GM12872 (cell line): ENCODE results near the gene DNAJC5.

Source experiments
- TF ChIP-seq, protein P1 (sequence below): IDR thresholded peaks from 3 replicates; pipeline ENCODE4 v1.5.1; 2011; ENCODE audit warnings: low read depth, mild to moderate bottlenecking, low read length, moderate library complexity; ENCODE audit not compliant: insufficient read depth

Gene DNAJC5

DNA sequence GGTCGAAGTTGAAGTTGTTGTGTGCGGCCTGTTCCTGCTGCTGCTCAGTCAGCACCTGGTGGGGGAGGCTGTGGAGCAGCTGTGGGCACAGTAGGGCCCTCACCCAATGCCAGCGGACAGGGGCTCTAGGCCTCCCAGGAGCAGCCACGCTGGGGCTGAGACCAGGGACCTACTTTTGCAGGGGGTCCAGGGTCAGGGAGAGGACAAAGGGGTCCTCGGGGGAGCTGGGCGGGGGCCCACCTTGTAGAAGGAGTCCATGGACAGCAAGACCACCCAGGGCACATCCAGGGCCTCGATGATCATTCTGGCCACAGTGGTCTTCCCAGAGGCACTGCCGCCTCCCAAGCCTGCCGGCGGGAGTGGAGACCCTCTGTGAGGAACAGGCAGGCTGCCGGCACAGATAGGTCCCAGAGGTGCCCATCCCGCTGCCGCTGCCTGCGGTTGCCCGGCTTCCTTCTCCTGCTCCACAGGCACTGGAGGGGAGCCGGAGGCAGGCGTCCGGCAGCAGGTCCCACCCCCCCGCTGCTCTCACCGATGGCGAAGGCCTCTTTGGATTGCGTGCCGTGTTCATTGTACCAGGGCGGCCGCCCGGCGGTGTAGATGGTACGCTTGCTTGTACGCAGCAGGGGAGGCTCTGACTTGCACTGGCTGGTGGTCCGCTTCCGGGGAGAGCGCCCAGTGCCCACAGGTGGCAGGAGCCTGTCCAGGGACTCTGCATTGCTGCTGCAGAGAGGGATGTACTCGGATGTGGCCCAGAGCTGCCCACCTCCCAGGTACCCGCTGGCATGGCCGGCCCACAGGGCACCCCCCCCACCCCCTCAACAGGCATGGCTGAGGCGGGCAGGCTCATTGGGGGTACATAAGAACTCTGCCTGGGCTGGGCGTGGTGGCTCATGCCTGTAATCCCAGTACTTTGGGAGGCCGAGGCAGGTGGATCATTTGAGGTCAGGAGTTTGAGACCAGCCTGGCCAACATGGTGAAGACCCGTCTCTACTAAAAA, 51.3 kb downstream of the DNAJC5 start:
- TF ChIP-seq, protein P1, sequence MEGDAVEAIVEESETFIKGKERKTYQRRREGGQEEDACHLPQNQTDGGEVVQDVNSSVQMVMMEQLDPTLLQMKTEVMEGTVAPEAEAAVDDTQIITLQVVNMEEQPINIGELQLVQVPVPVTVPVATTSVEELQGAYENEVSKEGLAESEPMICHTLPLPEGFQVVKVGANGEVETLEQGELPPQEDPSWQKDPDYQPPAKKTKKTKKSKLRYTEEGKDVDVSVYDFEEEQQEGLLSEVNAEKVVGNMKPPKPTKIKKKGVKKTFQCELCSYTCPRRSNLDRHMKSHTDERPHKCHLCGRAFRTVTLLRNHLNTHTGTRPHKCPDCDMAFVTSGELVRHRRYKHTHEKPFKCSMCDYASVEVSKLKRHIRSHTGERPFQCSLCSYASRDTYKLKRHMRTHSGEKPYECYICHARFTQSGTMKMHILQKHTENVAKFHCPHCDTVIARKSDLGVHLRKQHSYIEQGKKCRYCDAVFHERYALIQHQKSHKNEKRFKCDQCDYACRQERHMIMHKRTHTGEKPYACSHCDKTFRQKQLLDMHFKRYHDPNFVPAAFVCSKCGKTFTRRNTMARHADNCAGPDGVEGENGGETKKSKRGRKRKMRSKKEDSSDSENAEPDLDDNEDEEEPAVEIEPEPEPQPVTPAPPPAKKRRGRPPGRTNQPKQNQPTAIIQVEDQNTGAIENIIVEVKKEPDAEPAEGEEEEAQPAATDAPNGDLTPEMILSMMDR = no peak

DNA sequence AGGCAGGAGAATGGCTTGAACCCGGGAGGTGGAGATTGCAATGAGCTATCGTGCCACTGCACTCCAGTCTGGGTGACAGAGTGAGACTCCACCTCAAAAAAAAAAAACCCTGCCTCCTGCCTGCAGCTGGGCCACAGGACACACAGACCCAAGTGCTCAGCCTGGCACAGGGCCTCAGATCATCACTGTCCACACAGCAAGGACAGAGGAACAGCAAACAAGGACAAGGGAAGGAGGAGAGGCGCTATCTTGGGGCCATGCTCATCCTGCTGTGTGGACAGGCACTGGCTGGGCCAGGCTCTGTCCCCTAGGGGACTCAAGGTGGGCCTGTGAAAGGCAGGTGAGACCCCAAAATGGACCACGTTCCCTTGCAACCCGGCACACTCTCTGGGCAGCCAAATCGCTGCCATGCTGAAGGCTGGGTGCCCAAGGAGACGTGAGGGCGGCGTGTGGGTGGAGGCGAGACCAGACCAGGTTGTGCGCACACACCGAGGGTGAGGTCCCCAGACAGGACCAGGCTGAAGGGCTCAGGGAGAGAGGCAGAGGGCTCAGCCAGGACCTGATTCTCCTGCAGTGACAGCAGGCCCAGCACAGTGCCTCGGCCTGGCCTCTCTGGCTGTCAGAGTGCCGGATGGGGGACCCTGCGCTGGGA, 52.2 kb downstream of the DNAJC5 start:
- TF ChIP-seq, protein P1 = no peak

DNA sequence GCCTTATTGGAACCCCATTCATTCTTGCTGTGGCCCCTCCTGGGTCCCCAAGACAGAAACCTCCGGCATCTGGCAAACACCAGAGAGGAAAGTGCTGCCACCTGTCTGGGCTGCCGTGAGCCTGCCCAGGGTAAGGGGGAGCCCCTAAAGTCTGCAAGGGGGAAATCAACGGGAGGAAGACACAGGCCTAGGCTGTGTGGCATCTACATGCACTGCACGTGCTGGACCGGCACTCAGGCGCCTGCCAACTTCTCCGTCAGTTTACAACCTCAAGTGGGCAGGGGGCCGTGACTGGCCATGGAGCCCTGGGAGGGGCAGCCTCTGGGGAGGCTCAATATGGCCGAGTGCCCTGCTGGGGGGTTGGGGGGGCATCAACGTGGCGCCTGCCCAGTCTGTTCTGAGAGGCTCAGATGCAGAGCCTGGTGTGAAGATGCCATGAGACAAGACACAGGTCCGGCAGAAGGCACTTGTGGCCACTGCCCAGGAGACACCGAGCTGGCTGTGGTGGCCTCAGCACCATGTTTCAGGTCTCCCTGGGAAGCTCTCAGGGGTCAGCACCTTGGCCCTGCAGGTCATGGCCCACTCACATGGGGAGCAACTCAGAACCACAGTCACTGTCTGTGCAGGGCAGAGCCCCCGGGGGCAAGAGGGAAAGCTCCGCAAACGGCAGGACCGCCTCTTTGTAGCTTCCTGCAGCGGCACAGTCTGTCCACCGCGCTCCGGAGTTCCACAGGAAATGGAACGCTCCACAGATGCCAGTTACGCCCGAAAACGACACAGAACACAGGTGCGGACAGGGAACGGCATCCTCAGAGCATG, 52.9 kb downstream of the DNAJC5 start:
- TF ChIP-seq, protein P1 = no peak

DNA sequence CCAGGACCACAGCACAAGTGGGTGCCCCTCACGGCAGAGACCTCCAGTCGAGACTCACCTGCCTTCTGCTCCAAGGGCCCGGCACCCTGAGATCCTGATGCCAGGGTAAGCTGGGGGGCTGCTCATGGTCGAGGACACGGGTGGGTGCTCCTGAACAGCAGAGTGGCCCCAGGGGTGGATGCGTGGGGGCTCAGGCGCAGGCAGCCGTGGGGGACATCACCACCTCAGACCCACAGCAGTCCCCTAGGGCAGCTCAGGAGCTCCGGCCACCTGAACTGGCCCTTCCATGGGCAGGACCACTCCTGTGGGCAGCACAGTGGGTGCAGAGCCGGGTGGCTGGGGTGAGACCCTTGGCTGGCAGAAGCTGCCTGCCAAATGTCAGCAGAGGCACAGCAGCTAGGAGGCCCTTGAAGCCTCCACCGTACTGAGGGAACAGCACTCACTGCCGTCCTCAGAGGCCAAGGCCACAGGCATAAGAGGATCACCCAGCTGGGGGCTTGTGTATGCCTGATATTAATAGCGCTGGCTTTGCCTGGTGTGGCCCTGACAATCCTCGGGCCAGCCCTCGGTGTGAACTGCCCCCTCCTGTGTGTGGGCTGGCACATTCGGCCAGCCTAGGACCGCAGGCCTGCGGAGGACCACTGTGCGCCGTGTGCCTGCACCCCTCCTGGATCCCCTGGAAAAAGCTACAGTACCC, 55.9 kb downstream of the DNAJC5 start:
- TF ChIP-seq, protein P1 = no peak

DNA sequence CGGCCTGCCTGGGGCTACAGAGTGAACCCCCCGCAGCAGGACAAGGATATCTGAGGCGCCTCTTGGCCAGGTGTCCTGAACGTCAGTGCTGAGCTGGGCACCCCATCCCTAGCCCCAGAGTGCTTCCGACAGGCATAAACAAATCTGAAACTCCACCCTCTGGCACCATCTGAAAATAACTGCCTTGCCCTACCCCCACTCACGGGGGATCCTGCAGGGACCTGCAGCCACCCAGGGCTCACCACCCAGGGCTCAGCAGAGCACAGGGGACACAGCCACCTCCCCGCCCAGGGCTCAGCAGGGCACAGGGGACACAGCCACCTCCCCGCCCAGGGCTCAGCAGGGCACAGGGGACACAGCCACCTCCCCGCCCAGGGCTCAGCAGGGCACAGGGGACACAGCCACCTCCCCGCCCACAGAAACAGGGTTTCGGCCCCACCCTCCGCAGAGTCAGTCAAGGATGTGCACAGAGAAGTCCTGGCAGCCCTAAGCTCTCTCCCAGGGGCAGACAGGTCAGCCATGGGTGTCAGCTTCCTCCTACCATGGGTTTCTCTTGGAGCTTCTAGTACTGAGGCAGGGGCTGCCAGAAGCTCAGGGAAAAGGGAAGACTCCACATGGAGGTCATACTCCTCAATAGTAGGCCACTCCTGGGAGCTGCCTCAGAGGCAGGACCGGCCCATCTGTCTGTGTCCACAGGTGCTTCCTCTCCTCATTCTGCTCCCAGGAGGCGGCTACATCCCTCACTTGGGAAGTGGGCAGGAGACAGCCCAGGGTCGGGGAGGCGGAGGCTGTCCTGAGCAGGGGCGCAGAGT, 56.7 kb downstream of the DNAJC5 start:
- TF ChIP-seq, protein P1 = no peak

DNA sequence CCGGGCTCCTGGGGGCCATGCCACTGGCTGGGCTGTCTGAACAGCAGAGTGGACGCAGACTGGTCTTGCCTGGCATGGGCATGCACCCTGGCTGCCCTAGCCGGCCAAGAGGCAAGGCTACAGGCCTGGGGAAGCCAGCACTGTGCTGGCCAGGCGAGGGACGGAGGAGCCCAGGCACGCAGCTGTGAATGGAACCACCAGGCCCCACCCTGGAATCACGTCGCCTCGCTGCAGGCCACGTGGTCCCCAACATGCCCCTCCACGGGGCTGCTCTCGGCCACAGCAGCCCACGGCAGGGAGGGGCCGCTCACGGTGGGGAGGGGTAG, 57.2 kb downstream of the DNAJC5 start:
- TF ChIP-seq, protein P1 = no peak
